ENCODE measurements around the gene HAPLN3.

GRCh38 chr15:88858934-88859333 lies 36.4 kb downstream of the HAPLN3 start:
- TF ChIP-seq CTCF (IDR thresholded peaks at IDR 0.05): no peak
- no peak for TF ChIP-seq POLR2A (IDR thresholded peaks at IDR 0.05)
- no peak for TF ChIP-seq POLR2AphosphoS5 (IDR thresholded peaks at IDR 0.05)
- no peak for TF ChIP-seq EP300 (IDR thresholded peaks at IDR 0.05)

Measured in upper lobe of left lung (tissue), 4 donors.